ENCODE data around the gene LUZP4.

Gene LUZP4

GRCh38 chrX:115264009-115264408, 25.5 kb upstream of the LUZP4 start:
- no peak for TF ChIP-seq CTCF (IDR thresholded peaks at IDR 0.05; ENCODE audit: borderline replicate concordance, insufficient read depth, low read depth, low read length)

GRCh38 chrX:115266300-115266699, 23.2 kb upstream of the LUZP4 start:
- H3K4me3 ChIP-seq (ENCODE audit: low read depth, low read length): no peak overlapping the region
- no peak for TF ChIP-seq CTCF (IDR thresholded peaks at IDR 0.05; ENCODE audit: borderline replicate concordance, insufficient read depth, low read depth, low read length)

More at GRCh38 chrX:115264009-115264408, 25.5 kb upstream of the LUZP4 start:
- H3K4me3 ChIP-seq (ENCODE audit: low read depth, low read length): no peak overlapping the region

GRCh38 chrX:115268421-115268820, 21.1 kb upstream of the LUZP4 start:
- no peak overlapping the region for H3K4me3 ChIP-seq (ENCODE audit: low read depth, low read length)
- TF ChIP-seq CTCF (IDR thresholded peaks at IDR 0.05; ENCODE audit: borderline replicate concordance, insufficient read depth, low read depth, low read length): peak; percentile 42; the same call in 1 of the 2 replicates

GRCh38 chrX:115269051-115269683, 20.3 kb upstream of the LUZP4 start:
- no peak overlapping the region for H3K4me3 ChIP-seq (ENCODE audit: low read depth, low read length)
- no peak for TF ChIP-seq CTCF (IDR thresholded peaks at IDR 0.05; ENCODE audit: borderline replicate concordance, insufficient read depth, low read depth, low read length)

- no peak overlapping the region for H3K4me3 ChIP-seq (ENCODE audit: low read depth, low read length)
- no peak for TF ChIP-seq CTCF (IDR thresholded peaks at IDR 0.05; ENCODE audit: borderline replicate concordance, insufficient read depth, low read depth, low read length)
These were observed 4.6 kb upstream of the LUZP4 start for GRCh38 chrX:115284877-115285276.

GRCh38 chrX:115297189-115297588, 7.7 kb downstream of the LUZP4 start:
- H3K4me3 ChIP-seq (ENCODE audit: low read depth, low read length): no peak overlapping the region
- no peak for TF ChIP-seq CTCF (IDR thresholded peaks at IDR 0.05; ENCODE audit: borderline replicate concordance, insufficient read depth, low read depth, low read length)

- no peak for TF ChIP-seq CTCF (IDR thresholded peaks at IDR 0.05; ENCODE audit: borderline replicate concordance, insufficient read depth, low read depth, low read length)
- H3K4me3 ChIP-seq (ENCODE audit: low read depth, low read length): no peak overlapping the region
These were observed 21.6 kb downstream of the LUZP4 start for GRCh38 chrX:115311139-115311538.
